GM12878 (cell line): Measurements from ENCODE around the gene ADGRL3.

Experiments
- ATF3 ChIP-seq: IDR thresholded peaks from 2 replicates; pipeline ENCODE4 v1.6.1; 2011; ENCODE audit warnings: low read depth, mild to moderate bottlenecking, low read length, moderate library complexity, borderline replicate concordance; ENCODE audit errors: extremely low read depth
- CREB1 ChIP-seq: IDR thresholded peaks from 2 replicates; pipeline ENCODE4 v1.6.1; 2012; ENCODE audit warnings: low read depth, mild to moderate bottlenecking, inconsistent platforms
- CREM ChIP-seq: IDR thresholded peaks from 2 replicates; pipeline ENCODE4 v1.6.1; 2014; ENCODE audit warnings: antibody characterized with exemption, low read depth
- CTCF ChIP-seq, 3 experiments: IDR thresholded peaks in 2 of 3; conservative IDR thresholded peaks in 1 of 3; 2 replicates each; pipeline ENCODE4 v1.5.1; 2011; ENCODE audit warnings: low read depth in 3 of 3, low read length in 3 of 3, mild to moderate bottlenecking in 3 of 3, control low read depth in 2 of 3, moderate library complexity in 2 of 3, inconsistent platforms in 1 of 3, mixed read lengths in 1 of 3; ENCODE audit not compliant: control insufficient read depth in 2 of 3, insufficient read depth in 1 of 3; ENCODE audit errors: extremely low read depth in 1 of 3
- ETV6 ChIP-seq, 2 experiments: fragments of 450-650 bp in 1 of 2; IDR thresholded peaks in 1 of 2; conservative IDR thresholded peaks in 1 of 2; 2 replicates each; pipeline ENCODE4 v1.6.1; 2014; ENCODE audit warnings: antibody characterized with exemption in 1 of 2, borderline replicate concordance in 1 of 2, low read depth in 1 of 2, mild to moderate bottlenecking in 1 of 2, moderate library complexity in 1 of 2
- FOXK2 ChIP-seq: fragments of 450-650 bp; IDR thresholded peaks from 2 replicates; pipeline ENCODE4 v1.6.1; 2017; ENCODE audit warnings: mild to moderate bottlenecking, moderate library complexity
- MEF2A ChIP-seq: IDR thresholded peaks from 2 replicates; pipeline ENCODE4 v1.6.1; 2011; ENCODE audit warnings: low read depth, mild to moderate bottlenecking, low read length, moderate library complexity; ENCODE audit not compliant: insufficient read depth
- MYC ChIP-seq: IDR thresholded peaks from 2 replicates; pipeline ENCODE4 v1.6.1; 2011; ENCODE audit warnings: mild to moderate bottlenecking, low read length, moderate library complexity, inconsistent platforms; ENCODE audit not compliant: insufficient read depth, insufficient replicate concordance, insufficient read length, severe bottlenecking
- POLR2A ChIP-seq: IDR thresholded peaks from 2 replicates; pipeline ENCODE4 v1.6.1; 2011; ENCODE audit warnings: low read depth, mild to moderate bottlenecking, low read length
- POLR2AphosphoS5 ChIP-seq: IDR thresholded peaks from 2 replicates; pipeline ENCODE4 v1.6.1; 2011; ENCODE audit warnings: mild to moderate bottlenecking, low read length, inconsistent platforms
- RELA ChIP-seq: fragments of 450-650 bp; IDR thresholded peaks from 2 replicates; pipeline ENCODE4 v1.8.0; 2014; ENCODE audit warnings: borderline replicate concordance; ENCODE audit not compliant: partially characterized antibody
- SRF ChIP-seq, 2 experiments: IDR thresholded peaks; 2 replicates each; pipeline ENCODE4 v1.6.1; 2011; ENCODE audit warnings: low read depth in 2 of 2, low read length in 2 of 2, mild to moderate bottlenecking in 1 of 2, moderate library complexity in 1 of 2
- TAF1 ChIP-seq: IDR thresholded peaks from 2 replicates; pipeline ENCODE4 v1.6.1; 2011; ENCODE audit warnings: mild to moderate bottlenecking, low read depth, low read length, borderline replicate concordance

- TF ChIP-seq ATF3 = no peak
- no peak for TF ChIP-seq ETV6 (conservative IDR thresholded peaks at IDR 0.05 in 1 of 2, IDR thresholded peaks at IDR 0.05 in 1 of 2; ENCODE audit: borderline replicate concordance in 1 of 2, low read depth in 1 of 2)
- TF ChIP-seq POLR2A = no peak
- no peak for TF ChIP-seq CREM
- TF ChIP-seq MEF2A = no peak
- no peak for TF ChIP-seq CREB1
- no peak for TF ChIP-seq SRF (IDR thresholded peaks at IDR 0.05; ENCODE audit: low read depth in 2 of 2, low read length in 2 of 2)
- no peak for TF ChIP-seq FOXK2
- no peak for TF ChIP-seq MYC
- no peak for TF ChIP-seq CTCF (IDR thresholded peaks at IDR 0.05 in 2 of 3, conservative IDR thresholded peaks at IDR 0.05 in 1 of 3; ENCODE audit: control insufficient read depth in 2 of 3, extremely low read depth in 1 of 3, insufficient read depth in 1 of 3, low read depth in 3 of 3, low read length in 3 of 3)
- TF ChIP-seq RELA = no peak
- TF ChIP-seq POLR2AphosphoS5 = no peak
- TF ChIP-seq TAF1 = no peak
These were observed 273.2 kb downstream of the ADGRL3 start for GRCh38 chr4:61473306-61473705.
